ENCODE data around the gene NLN. TPM values are rescaled to one million over a fixed set of nuclear protein-coding genes. Genes with fewer than 3 reads are reported as not detected.
"Not testable (repeated sequence)": the region's sequence is repeated elsewhere in the genome, so short reads cannot be mapped to it uniquely, and the experiment has no call there.

NLN gene
- total RNA-seq, 1 donor from 2014 or later = 94.0 TPM

DNA sequence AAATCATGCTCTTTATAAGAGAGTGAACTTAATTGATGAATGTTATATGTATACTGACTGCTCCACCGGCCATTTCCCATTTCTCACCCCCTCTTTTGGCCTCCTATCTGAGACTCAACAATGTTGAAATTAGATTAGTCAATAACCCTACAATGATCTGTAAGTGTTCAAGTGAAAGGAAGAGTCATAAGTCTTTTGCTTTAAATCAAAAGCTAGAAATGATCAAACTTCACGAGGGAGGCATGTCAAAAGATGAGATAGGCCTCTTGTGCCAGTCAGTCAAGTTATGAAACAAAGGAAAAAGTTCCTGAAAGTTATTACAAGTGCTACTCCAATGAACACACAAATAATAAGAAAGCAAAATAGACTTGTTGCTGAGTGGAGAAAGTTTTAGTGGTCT is 83.1 kb downstream of the NLN start:
- Mint-ChIP-seq H3K36me3 (ENCODE audit: unreplicated experiment) (peaks cover 30% of the 10 kb centered on the region), H3K27me3 (ENCODE audit: unreplicated experiment) (no peaks in the 10 kb centered on the region), H3K4me3 (ENCODE audit: unreplicated experiment) (no peak overlapping the region), H3K27ac (ENCODE audit: unreplicated experiment) (no peak overlapping the region), H3K9me3 (ENCODE audit: unreplicated experiment) (peaks cover 6% of the 10 kb centered on the region), H3K4me1 (ENCODE audit: low read depth, unreplicated experiment) (peaks cover 13% of the 10 kb centered on the region)
- no peak for DNase-seq
- TF ChIP-seq, protein P1, sequence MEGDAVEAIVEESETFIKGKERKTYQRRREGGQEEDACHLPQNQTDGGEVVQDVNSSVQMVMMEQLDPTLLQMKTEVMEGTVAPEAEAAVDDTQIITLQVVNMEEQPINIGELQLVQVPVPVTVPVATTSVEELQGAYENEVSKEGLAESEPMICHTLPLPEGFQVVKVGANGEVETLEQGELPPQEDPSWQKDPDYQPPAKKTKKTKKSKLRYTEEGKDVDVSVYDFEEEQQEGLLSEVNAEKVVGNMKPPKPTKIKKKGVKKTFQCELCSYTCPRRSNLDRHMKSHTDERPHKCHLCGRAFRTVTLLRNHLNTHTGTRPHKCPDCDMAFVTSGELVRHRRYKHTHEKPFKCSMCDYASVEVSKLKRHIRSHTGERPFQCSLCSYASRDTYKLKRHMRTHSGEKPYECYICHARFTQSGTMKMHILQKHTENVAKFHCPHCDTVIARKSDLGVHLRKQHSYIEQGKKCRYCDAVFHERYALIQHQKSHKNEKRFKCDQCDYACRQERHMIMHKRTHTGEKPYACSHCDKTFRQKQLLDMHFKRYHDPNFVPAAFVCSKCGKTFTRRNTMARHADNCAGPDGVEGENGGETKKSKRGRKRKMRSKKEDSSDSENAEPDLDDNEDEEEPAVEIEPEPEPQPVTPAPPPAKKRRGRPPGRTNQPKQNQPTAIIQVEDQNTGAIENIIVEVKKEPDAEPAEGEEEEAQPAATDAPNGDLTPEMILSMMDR (IDR thresholded peaks at IDR 0.05; ENCODE audit: partially characterized antibody, unreplicated experiment) = no peak

DNA sequence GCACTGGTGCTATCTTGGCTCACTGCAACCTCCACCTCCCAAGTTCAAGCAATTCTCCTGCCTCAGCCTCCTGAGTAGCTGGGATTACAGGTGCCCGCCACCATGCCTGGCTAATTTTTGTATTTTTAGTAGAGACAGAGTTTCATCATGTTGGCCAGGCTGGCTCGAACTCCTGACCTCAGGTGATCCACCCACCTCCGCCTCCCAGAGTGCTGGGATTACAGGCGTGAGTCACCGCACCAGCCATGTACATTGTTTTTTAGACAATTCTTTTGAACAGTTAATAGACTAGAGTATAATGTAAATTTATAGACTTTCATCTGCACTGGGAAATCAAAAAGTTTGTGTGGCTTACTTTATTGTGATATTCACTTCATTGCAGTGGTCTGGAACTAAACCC is 85.5 kb downstream of the NLN start:
- peaks cover 22% of the 10 kb centered on the region for H3K36me3 Mint-ChIP-seq (ENCODE audit: unreplicated experiment)
- not testable (repeated sequence) for H3K9me3 Mint-ChIP-seq (ENCODE audit: unreplicated experiment); H3K4me3 Mint-ChIP-seq (ENCODE audit: unreplicated experiment); H3K4me1 Mint-ChIP-seq (ENCODE audit: low read depth, unreplicated experiment); H3K27me3 Mint-ChIP-seq (ENCODE audit: unreplicated experiment); DNase-seq
- peak overlapping the region; percentile 92 for H3K27ac Mint-ChIP-seq (ENCODE audit: unreplicated experiment)

DNA sequence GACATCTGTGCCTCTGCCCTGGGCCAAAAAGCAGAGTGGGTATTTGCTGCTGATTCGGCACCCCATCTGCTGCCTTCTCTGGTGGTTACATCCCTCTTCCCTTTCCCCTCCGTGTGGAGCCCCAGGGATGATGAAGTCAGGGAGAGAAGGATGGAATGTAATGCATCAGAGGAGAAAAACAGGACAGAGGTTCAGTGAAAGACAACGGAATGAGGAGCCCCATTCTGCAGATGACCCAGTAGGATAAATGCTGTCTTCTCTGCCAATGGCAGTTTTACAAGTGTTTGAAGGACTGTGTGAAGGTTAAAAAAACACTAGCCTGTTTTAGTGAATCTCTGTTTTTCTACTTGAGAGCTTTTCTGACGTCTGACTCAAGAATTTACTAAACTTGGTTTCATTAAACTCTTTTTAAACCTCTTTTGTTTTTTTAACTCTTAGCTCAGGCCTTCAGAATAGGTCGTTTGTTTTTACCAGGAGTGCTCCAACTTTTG is 86.3 kb downstream of the NLN start:
- Mint-ChIP-seq H3K9me3 (ENCODE audit: unreplicated experiment) (peaks cover 2% of the 10 kb centered on the region), H3K27me3 (ENCODE audit: unreplicated experiment) (no peaks in the 10 kb centered on the region), H3K4me1 (ENCODE audit: low read depth, unreplicated experiment) (peaks cover 6% of the 10 kb centered on the region), H3K4me3 (ENCODE audit: unreplicated experiment) (peak overlapping the region; percentile 21), H3K27ac (ENCODE audit: unreplicated experiment) (peak overlapping the region; percentile 92), H3K36me3 (ENCODE audit: unreplicated experiment) (peaks cover 19% of the 10 kb centered on the region)
- peak; percentile 26 for DNase-seq
- TF ChIP-seq, protein P1 (IDR thresholded peaks at IDR 0.05; ENCODE audit: partially characterized antibody, unreplicated experiment) = no peak

DNA sequence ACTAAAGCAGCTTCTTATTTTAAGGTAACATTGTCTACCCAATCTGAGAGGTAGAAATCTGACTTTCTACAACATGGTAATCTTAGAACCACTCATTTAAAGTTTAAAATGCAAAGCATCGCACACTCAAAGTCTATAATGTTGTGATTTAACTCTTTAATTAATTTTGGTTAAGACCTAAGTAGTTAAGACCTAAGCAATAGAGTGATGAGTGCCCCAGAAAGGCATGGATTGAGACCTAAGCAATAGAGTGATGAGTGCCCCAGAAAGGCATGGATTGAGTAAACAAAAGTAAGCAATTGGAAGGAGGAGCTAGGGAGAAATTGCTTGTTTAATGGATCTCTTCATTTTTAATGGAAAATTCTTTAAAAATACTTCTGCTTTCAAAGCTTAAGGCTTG is 86.8 kb downstream of the NLN start:
- Mint-ChIP-seq H3K4me3 (ENCODE audit: unreplicated experiment) (no peak overlapping the region), H3K27ac (ENCODE audit: unreplicated experiment) (peak overlapping the region; percentile 59), H3K4me1 (ENCODE audit: low read depth, unreplicated experiment) (peaks cover 6% of the 10 kb centered on the region), H3K9me3 (ENCODE audit: unreplicated experiment) (peaks cover 2% of the 10 kb centered on the region), H3K27me3 (ENCODE audit: unreplicated experiment) (no peaks in the 10 kb centered on the region), H3K36me3 (ENCODE audit: unreplicated experiment) (peaks cover 17% of the 10 kb centered on the region)
- TF ChIP-seq, protein P1 (IDR thresholded peaks at IDR 0.05; ENCODE audit: partially characterized antibody, unreplicated experiment) = no peak
- no peak for DNase-seq

DNA sequence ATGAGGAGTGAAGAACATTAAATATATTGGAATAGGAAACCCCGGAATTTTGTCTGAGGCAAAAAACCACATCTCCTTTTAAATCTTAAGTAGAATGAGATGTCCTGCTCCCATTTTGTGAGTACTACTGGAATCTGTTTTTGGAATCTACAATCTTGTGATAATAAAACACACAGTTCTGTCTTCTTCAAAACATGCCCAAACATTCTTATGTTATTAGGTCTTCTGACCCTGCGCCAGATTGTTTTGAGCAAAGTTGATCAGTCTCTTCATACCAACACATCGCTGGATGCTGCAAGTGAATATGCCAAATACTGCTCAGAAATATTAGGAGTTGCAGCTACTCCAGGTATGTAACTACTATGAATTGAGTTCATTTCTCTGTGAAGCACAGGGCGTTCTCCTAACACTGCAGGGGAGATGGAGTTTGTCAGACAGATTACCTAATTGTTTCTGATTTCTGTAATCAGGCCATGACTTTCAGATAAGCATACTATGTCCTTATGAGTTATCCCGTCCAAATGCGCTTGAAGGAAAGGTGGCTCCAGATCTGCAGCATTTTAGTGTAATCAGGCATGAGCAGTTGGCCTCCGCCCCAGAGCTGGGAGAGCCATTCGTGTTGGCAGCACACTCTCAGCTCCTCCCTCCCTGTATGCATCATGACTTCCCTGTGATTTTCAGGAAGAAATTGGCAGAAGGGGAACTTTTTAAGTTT is 88.0 kb downstream of the NLN start:
- Mint-ChIP-seq H3K36me3 (ENCODE audit: unreplicated experiment) (peaks cover 8% of the 10 kb centered on the region), H3K4me1 (ENCODE audit: low read depth, unreplicated experiment) (peaks cover 6% of the 10 kb centered on the region)

More for the DNA sequence above, 88.0 kb downstream of the NLN start:
- H3K27me3 Mint-ChIP-seq (ENCODE audit: unreplicated experiment) = no peaks in the 10 kb centered on the region
- no peak overlapping the region for H3K27ac Mint-ChIP-seq (ENCODE audit: unreplicated experiment)
- H3K9me3 Mint-ChIP-seq (ENCODE audit: unreplicated experiment) = peaks cover 2% of the 10 kb centered on the region
- no peak for DNase-seq
- TF ChIP-seq, protein P1 (IDR thresholded peaks at IDR 0.05; ENCODE audit: partially characterized antibody, unreplicated experiment) = no peak
- H3K4me3 Mint-ChIP-seq (ENCODE audit: unreplicated experiment) = no peak overlapping the region

Data from glutamatergic neuron (in vitro differentiated cells).